ENCODE results near the gene PAXX. TPM values are rescaled to one million over a fixed set of nuclear protein-coding genes. Genes with fewer than 3 reads are reported as not detected.

The PAXX gene
- total RNA-seq, 1 experiment from 2014 or later, result 89.0 TPM

GRCh38 chr9:137029058-137029936, 37.1 kb downstream of the PAXX start:
- H3K9me3 ChIP-seq (ENCODE audit: control insufficient read depth in 1 of 2, insufficient read depth in 1 of 2, low read depth in 1 of 2, low read length in 2 of 2), result no peaks in the 10 kb centered on the region
- no peak for DNase-seq (ENCODE audit: low read depth, low spot score)
- H3K4me3 ChIP-seq (replicated peaks in 1 of 2; ENCODE audit: low read depth in 1 of 2, low read length in 2 of 2), result peak overlapping the region; percentile 56 to 70
- peaks cover 32 to 49% of the 10 kb centered on the region in 2 experiments for H3K4me1 ChIP-seq (ENCODE audit: control insufficient read depth in 1 of 2, insufficient read depth in 2 of 2, low read length in 2 of 2)
- no TSS peak for BruUV-seq (replicated peaks)
- H3K79me2 ChIP-seq (ENCODE audit: insufficient read depth, low read length), result peaks cover 31% of the 10 kb centered on the region
- no peaks in the 10 kb centered on the region for H3K36me3 ChIP-seq (ENCODE audit: control insufficient read depth in 1 of 2, insufficient read depth in 2 of 2, low read length in 2 of 2)
- H3K27ac ChIP-seq (ENCODE audit: low read depth, low read length), result peak overlapping the region; percentile 85; the same call in 1 of the 2 replicates
- ChIA-PET RAD21 (ENCODE audit: low non-redundant PET in 1 of 2, low total read pairs in 2 of 2, uncharacterized antibody in 2 of 2, unreplicated experiment in 2 of 2) (interaction anchor here (0.9 to 1.2 kb wide), 3 partner anchors 81 to 121 kb away, joined by 3 to 4 read pairs (median 4); no protein-coding TSS in a partner anchor), CTCF (interaction anchor here (0.6 to 2.1 kb wide), 38 partner anchors 10 to 336 kb away, joined by 3 to 42 read pairs (median 5); partner anchors contain the start of genes AJM1, CLIC3, ENTPD2 and FBXW5), POLR2A (interaction anchor here (0.5 to 1.4 kb wide), 6 partner anchors 37 to 212 kb away, joined by 3 to 6 read pairs (median 4); partner anchors contain the start of genes PAXX and TUBB4B)
- peak overlapping the region; percentile 59; the same call in 1 of the 2 replicates for H3K9ac ChIP-seq (ENCODE audit: low read length)
- no peaks in the 10 kb centered on the region for H3K9me2 ChIP-seq (ENCODE audit: insufficient read depth)
- no peaks in the 10 kb centered on the region for H3K27me3 ChIP-seq (ENCODE audit: insufficient read depth, low read length)
- H2AFZ ChIP-seq (ENCODE audit: low read depth, low read length, poor library complexity, severe bottlenecking), result no peak overlapping the region
- H4K20me1 ChIP-seq (ENCODE audit: insufficient read depth), result no peaks in the 10 kb centered on the region
- peak; percentile 77 for ATAC-seq
- peak overlapping the region; percentile 100 for H3K4me2 ChIP-seq (ENCODE audit: low read length)
- intact Hi-C loops (cut with micrococcal nuclease), result loop anchor here (5.0 kb wide), 1 partner anchor 182 kb away; the partner anchor contains the start of gene PHPT1
- no peak for TF ChIP-seq CBX3 (IDR thresholded peaks at IDR 0.05; ENCODE audit: low read depth)
- no peak for TF ChIP-seq POLR2A (IDR thresholded peaks at IDR 0.05; ENCODE audit: borderline replicate concordance, extremely low read depth, insufficient read depth, insufficient read length)
- no peak for TF ChIP-seq FOSL1 (IDR thresholded peaks at IDR 0.05; ENCODE audit: low read depth)
- TF ChIP-seq EGR1 (IDR thresholded peaks at IDR 0.05; ENCODE audit: low read depth), result no peak
- TF ChIP-seq ATF3 (IDR thresholded peaks at IDR 0.05), result no peak
- TF ChIP-seq CTCF (IDR thresholded peaks at IDR 0.05 in 2 of 3, conservative IDR thresholded peaks at IDR 0.05 in 1 of 3; ENCODE audit: borderline replicate concordance in 1 of 3, insufficient read depth in 1 of 3, low read depth in 2 of 3, low read length in 2 of 3), result peak in 2 of 3 experiments; percentile 87 to 97; a peak in 4 of 6 replicates
- no peak for TF ChIP-seq SRF (IDR thresholded peaks at IDR 0.05; ENCODE audit: low read depth)

Measured in HCT116 (cell line).